Heart left ventricle (tissue), 16 donors: ENCODE measurements around the gene C8G. TPM values are rescaled to one million over a fixed set of nuclear protein-coding genes. Genes with fewer than 3 reads are reported as not detected.
A peak's percentile ranks its signal among the peaks of the same experiment; 100 is the strongest.

Experiments used
- ATAC-seq, 4 donors: fragments of 200-7000 bp; cut with Tn5 transposase; one replicate each; pipeline ENCODE4 v1.9.1; 2020 to 2022; ENCODE audit warnings: moderate library complexity in 4 of 4, mild to moderate bottlenecking in 3 of 4, moderate number of reproducible peaks in 1 of 4
- DNase-seq, 5 donors: peaks; one replicate each; pipeline ENCODE4 v3.0.0-alpha.2; 2020
- H3K27ac ChIP-seq, 12 donors: fragments of 200-600 bp; sonication (generic) in 4 of 12; one replicate each; pipeline versions ENCODE4 v1.5.0 to v1.8.0; 2016 to 2022; ENCODE audit warnings: mild to moderate bottlenecking in 2 of 12
- H3K27me3 ChIP-seq, 9 donors: fragments of 200-600 bp; sonication (generic) in 2 of 9; one replicate each; pipeline versions ENCODE4 v1.5.1 to v1.8.0; 2016 to 2022; ENCODE audit warnings: mild to moderate bottlenecking in 3 of 9
- H3K36me3 ChIP-seq, 9 donors: fragments of 200-600 bp; sonication (generic) in 2 of 9; one replicate each; pipeline versions ENCODE4 v1.5.0 to v1.8.0; 2018 to 2022; ENCODE audit warnings: mild to moderate bottlenecking in 2 of 9
- H3K4me1 ChIP-seq, 12 donors: fragments of 200-600 bp; sonication (generic) in 4 of 12; one replicate each; pipeline versions ENCODE4 v1.5.0 to v1.8.0; 2016 to 2022; ENCODE audit warnings: mild to moderate bottlenecking in 3 of 12
- H3K4me3 ChIP-seq, 12 donors: fragments of 200-600 bp; sonication (generic) in 4 of 12; one replicate each; pipeline versions ENCODE4 v1.5.0 to v1.8.0; 2017 to 2022; ENCODE audit warnings: mild to moderate bottlenecking in 9 of 12, moderate library complexity in 4 of 12
- H3K9me3 ChIP-seq, 12 donors: fragments of 200-600 bp; sonication (generic) in 4 of 12; one replicate each; pipeline versions ENCODE4 v1.5.0 to v1.8.0; 2016 to 2022; ENCODE audit warnings: mild to moderate bottlenecking in 1 of 12
- CTCF ChIP-seq, 12 donors: fragments of 200-600 bp; sonication (generic) in 4 of 12; IDR thresholded peaks; one replicate each; pipeline versions ENCODE4 v1.5.0 to v1.8.0; 2018 to 2022; ENCODE audit warnings: antibody characterized with exemption in 12 of 12, mild to moderate bottlenecking in 5 of 12
- POLR2A ChIP-seq, 2 donors: fragments of 450-650 bp; IDR thresholded peaks; one replicate each; pipeline ENCODE4 v1.6.1; 2017; ENCODE audit warnings: antibody characterized with exemption in 2 of 2, mild to moderate bottlenecking in 2 of 2, moderate library complexity in 2 of 2
- WGBS, 4 donors: extraction: QIAGEN DNeasy Blood & Tissue Kit in 2 of 4; methylation state at CpG; one replicate each; pipeline versions ENCODE4 v1.1.5 to v1.1.7; 2013 to 2018; 5-methylcytosine and 5-hydroxymethylcytosine counted together
- intact Hi-C, 10 donors: fragments of 100-400 bp; cut with DNase I; formaldehyde crosslinking; loops; one replicate each; pipeline versions ENCODE4 v1.11.1 to v1.14.2; 2022
- polyA plus RNA-seq, 2 donors: library from polyadenylated mRNA; stranded (reverse); fragments of 200-250 nt; gene quantifications; one replicate each; pipeline ENCODE4 v1.2.3, GENCODE V29; 2013
- total RNA-seq, 9 donors: library from RNA; depleted of rRNA in 2 of 9; stranded (reverse); fragments of >200 nt in 2 of 9; fragmentation: NEBNext Ultra II Directional in 3 of 9; extraction: Animal tissue kit (Norgen Biotek cat#: 25700) in 3 of 9; gene quantifications; one replicate each; pipeline versions ENCODE4 v1.1.0 to v1.2.4, GENCODE V29; 2016 to 2023
- donor health status: ischemic (EF 13 %, LVEDD 7.1; RV severe dilation, severe dysfunction).
- donor health status: healthy with polysubstance abuse.
- donor health status: DM: no; HTN: yes; CAD: no.
- donor health status: DM: no; HTN: no; CAD: no.
- donor health status: ischemic (EF 25% LVEDD 6.9; RV normal size, moderate dysfunction).
- donor health status: ischemic (EF 25% LVEDD 5.7; RV mildly dilated, moderate dysfunction).
- donor health status: healthy.
- donor health status: DM: yes; HTN: yes; CAD: no.
- donor health status: ischemic (EF 35%, LVEDD 5.7; RV mildly dilated, moderate dysfunction).
- donor health status: nonischemic (EF 11% LVEDD 7.7; RV severe dilation, severe dysfunction).
- donor health status: DM: yes; HTN: yes; CAD: no.
- donor health status: PGD.
- donor health status: ischemic (EF 29% LVEDD 5.4; RV normal size, mild dysfunction).
- donor health status: nonischemic (EF 23%, LVEDD 6.1; RV moderate dilation, normal function).

The C8G gene
- total and polyA plus RNA-seq, 11 donors = 1.0 to 3.7 (median 1.5) TPM; not detected in 2

- Histone ChIP-seq H3K27ac (peak overlapping the region in 11 of 12 donors; percentile 28 to 82 (median 65)), H3K27me3 (no peaks in the 10 kb centered on the region), H3K36me3 (peaks cover 0 to 37% (median 5%) of the 10 kb centered on the region in 9 donors), H3K4me3 (no peak overlapping the region), H3K4me1 (peaks cover 11 to 87% (median 62%) of the 10 kb centered on the region in 12 donors), H3K9me3 (no peaks in the 10 kb centered on the region)
- DNase-seq = no peak
- no peak for ATAC-seq
- intact Hi-C loops = loop anchor here in 5 of 10 donors (5.0 to 10.0 kb wide), 4 partner anchors 39 to 79 kb away; partner anchors contain the start of genes EDF1 (in 2 of the 5), TRAF2 (in 2 of the 5), MAMDC4 (in 1 of the 5) and PHPT1 (in 1 of the 5)
- TF ChIP-seq POLR2A (IDR thresholded peaks at IDR 0.05) (no peak), CTCF (IDR thresholded peaks at IDR 0.05) (no peak)
- WGBS, 4 donors = 83 to 96% (median 85%) methylated on average over 7 to 9 of the region's 9 CpGs
Measured at GRCh38 chr9:136926154-136926704, 18.8 kb upstream of the C8G start.

GRCh38 chr9:136926749-136927148 lies 18.3 kb upstream of the C8G start:
- peaks cover 0 to 4% (median 0%) of the 10 kb centered on the region in 12 donors for H3K9me3 ChIP-seq
- peak overlapping the region in 3 of 12 donors; percentile 9 to 90 (median 65) for H3K27ac ChIP-seq
- H3K27me3 ChIP-seq = no peaks in the 10 kb centered on the region
- TF ChIP-seq CTCF (IDR thresholded peaks at IDR 0.05) = no peak
- no peak for TF ChIP-seq POLR2A (IDR thresholded peaks at IDR 0.05)
- intact Hi-C loops = loop anchor here in 5 of 10 donors (5.0 to 10.0 kb wide), 4 partner anchors 39 to 79 kb away; partner anchors contain the start of genes EDF1 (in 2 of the 5), TRAF2 (in 2 of the 5), MAMDC4 (in 1 of the 5) and PHPT1 (in 1 of the 5)
- 92 to 97% (median 95%) methylated on average over 11 to 13 of the region's 13 CpGs for WGBS, 4 donors
- ATAC-seq (no peak), DNase-seq (no peak)
- H3K4me1 ChIP-seq = peaks cover 11 to 82% (median 62%) of the 10 kb centered on the region in 12 donors
- H3K36me3 ChIP-seq = peaks cover 0 to 33% (median 5%) of the 10 kb centered on the region in 9 donors
- H3K4me3 ChIP-seq = no peak overlapping the region

GRCh38 chr9:136927343-136928271 lies 17.4 kb upstream of the C8G start:
- ATAC-seq = peak in 2 of 4 donors; percentile 28 to 36
- peaks cover 0 to 4% (median 0%) of the 10 kb centered on the region in 12 donors for H3K9me3 ChIP-seq
- no peak for DNase-seq
- no peak for TF ChIP-seq POLR2A (IDR thresholded peaks at IDR 0.05)
- TF ChIP-seq CTCF (IDR thresholded peaks at IDR 0.05) = no peak
- WGBS, 4 donors = 64 to 68% (median 65%) methylated on average over 22 to 23 of the region's 23 CpGs
- peaks cover 11 to 75% (median 58%) of the 10 kb centered on the region in 12 donors for H3K4me1 ChIP-seq
- peaks cover 0 to 27% (median 5%) of the 10 kb centered on the region in 9 donors for H3K36me3 ChIP-seq
- intact Hi-C loops = loop anchor here in 5 of 10 donors (5.0 to 10.0 kb wide), 4 partner anchors 40 to 80 kb away; partner anchors contain the start of genes EDF1 (in 2 of the 5), TRAF2 (in 2 of the 5), MAMDC4 (in 1 of the 5) and PHPT1 (in 1 of the 5)
- H3K27ac ChIP-seq = peak overlapping the region; percentile 55 to 96 (median 84)
- H3K27me3 ChIP-seq = no peaks in the 10 kb centered on the region
- H3K4me3 ChIP-seq = peak overlapping the region in 5 of 12 donors; percentile 4 to 42 (median 17)
